ENCODE measurements around the gene OR2F1.

OR2F1 gene

DNA sequence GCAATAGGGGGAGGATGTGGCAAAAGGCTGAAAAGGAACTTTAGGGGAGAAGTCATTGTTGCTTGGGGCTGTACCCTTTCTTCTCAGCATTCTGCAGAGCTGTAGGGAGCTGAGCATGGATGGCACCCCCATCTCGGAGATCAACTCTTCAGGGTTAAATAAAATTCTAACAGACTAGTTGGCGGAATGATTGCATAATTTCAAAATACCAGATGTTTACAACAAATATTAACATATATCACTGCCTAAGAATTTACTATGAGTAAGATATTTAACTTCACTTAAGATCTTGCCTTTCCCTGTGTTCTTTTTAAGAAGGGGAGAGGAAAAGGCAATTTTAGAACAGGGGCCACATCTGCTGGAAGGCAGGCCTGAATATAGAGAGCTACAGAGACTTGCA, 509 bp upstream of the OR2F1 start:
- no peak for DNase-seq (ENCODE audit: low read depth)

DNA sequence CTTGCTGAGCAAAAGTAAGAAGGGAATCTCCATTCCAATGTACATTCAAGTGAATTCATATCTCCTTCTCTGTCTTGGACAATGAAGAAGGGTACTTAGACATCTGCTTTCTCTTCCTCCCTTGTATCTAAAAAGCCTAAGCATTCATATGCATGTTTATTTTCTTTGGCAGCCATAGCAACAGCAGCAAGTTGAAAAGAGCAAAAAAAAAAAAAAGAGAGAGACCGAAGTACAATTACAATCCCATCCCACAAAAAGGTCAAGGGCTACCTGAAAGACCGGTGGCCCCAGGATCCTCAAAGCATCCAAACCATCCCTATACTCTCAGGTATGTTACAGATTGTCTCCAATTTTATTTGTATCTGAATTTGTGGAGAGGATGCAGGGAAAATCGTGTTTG, 4.1 kb downstream of the OR2F1 start:
- no peak for DNase-seq (ENCODE audit: low read depth)

DNA sequence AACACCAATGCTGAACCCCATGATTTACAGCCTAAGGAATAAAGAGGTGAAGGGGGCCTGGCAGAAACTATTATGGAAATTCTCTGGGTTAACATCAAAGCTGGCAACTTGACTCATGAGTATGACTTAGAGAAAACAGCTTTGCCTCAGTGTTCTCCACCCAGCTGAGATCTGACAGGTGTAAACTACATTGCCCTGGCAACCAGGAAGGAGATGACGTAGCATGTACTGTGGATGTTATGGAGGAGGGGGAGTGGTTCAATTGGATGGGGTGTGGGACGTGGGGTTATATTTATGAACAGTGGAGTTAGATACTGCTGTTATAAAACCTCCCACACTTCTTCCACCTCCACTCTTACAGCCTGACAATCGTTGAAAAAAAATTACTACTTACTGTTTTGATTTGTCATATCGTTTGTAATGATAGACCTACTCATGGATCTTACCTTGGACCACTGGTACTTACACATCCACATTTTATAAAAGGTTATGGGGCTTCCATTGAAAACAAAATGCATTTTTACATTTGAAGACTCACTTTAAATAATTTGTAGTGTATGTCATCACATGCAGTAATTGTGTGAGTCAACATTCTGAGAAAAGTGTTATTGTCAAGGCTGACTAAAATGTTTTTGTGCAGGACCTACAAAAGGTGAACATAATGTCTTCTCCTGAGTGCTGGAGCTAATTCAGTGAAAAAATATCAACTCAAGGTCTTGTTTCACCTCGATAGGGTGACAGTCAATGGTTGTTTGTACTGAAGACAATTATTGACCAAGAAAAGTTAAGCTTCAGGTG, 6.4 kb downstream of the OR2F1 start:
- no peak for DNase-seq (ENCODE audit: low read depth)

DNA sequence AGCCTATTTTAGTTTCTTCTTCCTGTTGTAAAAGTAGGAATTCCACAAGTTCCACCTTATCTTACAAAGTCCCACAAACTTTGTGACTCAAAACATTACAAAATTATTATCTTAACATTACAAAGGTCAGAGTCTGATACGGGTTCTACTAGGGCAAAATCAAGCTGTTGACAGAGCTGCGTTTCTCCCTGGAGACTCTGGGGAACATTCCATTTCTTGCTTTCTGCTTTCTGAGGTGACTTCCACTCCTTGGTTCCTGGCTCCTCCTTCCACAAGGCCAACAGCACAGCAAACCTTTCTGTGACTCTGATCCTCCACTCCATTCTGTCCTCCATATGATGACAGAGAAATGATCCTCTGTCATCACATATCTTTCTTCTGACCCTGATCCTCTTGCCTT, 10.6 kb downstream of the OR2F1 start:
- no peak for DNase-seq (ENCODE audit: low read depth)

DNA sequence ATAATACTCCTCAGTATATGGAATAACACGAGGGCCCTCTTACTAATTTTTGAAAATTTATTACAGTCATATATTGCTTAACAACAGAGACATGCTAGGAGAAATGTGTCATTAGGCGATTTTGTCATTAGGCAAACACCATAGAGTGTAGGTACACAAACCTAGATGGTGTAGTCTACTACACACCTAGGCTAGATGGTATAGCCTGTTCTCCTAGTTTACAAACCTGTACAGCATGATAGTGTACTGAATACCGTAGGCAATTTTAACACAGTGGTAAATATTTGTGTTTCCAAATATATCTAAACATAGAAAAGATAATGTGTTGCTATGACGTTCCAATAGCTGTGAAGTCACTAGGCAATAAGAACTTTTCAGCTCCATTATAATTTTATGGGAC, 12.8 kb downstream of the OR2F1 start:
- DNase-seq (ENCODE audit: low read depth) = no peak

DNA sequence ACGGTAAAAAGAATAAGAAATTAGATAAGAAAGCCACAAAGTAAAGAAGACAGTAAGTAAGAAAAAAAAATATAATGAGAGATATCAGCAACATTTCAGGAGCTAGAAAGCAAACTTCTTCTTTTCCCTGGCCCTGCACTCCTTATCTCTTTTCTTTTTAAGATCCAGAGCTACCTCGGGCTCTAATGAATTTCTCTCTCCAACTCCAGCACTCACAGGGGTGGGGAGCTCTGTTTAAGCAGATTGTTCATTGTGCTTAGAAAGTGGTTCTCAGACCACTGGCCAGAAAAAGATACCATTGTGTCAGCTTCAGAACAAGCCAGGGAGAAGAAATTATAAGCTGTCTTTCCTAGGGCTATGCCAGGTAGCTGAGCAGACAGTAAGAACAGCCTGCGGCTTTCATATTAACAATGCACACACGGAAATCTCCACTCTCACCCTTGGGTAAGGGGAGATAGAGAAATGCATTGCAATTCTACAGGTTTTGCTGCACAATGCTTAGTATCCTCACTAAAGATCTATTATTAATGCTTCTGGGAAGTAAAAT, 19.3 kb downstream of the OR2F1 start:
- DNase-seq (ENCODE audit: low read depth) = no peak

DNA sequence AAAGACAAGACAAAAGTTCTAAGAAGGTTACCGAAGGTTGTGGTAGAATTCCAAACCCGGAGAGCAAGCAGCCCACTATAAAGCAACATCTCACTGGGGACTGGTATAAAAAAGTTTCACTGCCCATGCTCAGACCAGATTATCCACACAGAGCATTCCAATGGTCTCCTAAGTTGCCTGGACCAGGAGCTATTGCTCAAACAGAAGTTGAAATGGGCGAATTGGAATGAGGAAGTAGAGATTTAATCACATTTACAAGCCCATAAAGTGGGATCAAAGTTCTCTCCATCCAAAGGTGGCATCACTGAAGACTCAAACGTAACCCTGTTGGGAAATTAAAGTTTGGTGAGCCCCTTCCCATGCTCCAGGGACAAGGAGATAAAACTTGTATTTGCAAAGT, 19.8 kb downstream of the OR2F1 start:
- no peak for DNase-seq (ENCODE audit: low read depth)

DNA sequence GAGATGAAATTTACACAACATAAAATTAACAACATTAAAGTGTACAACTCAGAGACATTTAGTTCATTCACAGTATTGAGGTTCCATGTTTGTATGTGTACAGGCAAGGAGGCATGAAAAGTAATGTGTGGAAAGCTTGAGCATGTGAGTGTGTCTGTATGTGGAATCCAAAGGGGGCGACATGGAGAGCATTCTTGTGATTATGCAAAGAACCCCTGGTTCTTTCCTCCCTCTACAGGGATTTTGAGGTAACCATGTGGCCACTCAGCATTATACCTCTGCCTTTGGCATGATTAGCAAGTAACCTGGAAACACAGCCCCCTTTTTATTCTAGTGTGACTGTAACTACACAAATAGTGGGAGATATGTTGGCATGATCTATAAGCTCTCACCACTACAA, 21.0 kb downstream of the OR2F1 start:
- DNase-seq (ENCODE audit: low read depth) = no peak

DNA sequence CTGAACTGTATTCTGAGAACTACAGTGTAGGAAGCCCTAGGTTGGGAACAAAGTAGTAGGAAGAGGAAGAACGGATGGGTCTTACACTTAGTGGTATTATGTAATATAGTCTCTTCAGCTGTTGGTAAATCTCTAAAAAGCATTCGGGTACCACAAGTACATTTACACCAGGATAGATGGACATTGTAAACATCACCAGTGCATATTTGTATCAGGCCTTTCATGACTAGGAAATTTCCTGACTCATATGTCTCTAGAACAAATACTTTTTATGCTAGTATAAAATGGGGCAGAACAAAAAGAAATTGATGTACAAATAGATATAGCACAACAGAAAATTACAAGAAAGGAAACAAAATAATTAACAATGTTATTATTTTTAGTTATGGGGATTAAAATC, 23.9 kb downstream of the OR2F1 start:
- DNase-seq (ENCODE audit: low read depth) = no peak

DNA sequence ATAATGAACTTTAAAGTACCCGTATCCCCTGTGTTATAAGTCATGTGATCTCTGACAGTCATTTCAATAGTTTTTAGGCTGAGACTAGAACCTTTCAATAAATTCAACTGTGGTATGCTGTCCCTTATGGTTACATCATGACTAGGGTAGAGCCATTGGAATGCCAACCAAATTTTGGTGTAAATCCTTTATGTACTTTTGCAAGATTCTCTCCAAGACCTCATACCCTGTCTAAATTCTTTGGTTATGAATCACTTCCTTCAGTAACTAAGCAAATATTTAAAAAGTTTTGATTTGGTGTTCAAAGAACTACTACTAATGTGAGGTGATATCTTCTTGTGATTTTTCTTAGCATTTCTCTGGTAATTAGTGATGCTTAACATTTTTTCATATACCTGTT, 24.7 kb downstream of the OR2F1 start:
- no peak for DNase-seq (ENCODE audit: low read depth)

DNA sequence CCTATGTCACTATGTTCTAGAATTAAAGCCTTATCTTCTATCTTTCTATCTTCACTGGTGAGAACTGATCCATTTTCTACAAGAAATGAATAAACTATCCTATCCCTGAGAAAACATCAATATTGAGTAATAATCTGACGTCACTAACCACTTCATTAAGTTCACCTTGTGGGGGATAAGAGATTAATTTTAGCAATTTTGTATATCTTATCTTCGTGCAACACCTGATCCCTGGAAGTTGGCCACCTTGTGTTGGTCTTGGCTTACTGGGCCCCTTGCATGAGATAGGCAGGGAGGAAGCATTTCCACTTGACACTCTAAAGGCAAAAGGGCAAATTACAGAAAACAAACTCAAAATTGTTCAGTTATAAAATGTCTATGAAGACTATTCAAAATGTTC, 25.4 kb downstream of the OR2F1 start:
- no peak for DNase-seq (ENCODE audit: low read depth)

DNA sequence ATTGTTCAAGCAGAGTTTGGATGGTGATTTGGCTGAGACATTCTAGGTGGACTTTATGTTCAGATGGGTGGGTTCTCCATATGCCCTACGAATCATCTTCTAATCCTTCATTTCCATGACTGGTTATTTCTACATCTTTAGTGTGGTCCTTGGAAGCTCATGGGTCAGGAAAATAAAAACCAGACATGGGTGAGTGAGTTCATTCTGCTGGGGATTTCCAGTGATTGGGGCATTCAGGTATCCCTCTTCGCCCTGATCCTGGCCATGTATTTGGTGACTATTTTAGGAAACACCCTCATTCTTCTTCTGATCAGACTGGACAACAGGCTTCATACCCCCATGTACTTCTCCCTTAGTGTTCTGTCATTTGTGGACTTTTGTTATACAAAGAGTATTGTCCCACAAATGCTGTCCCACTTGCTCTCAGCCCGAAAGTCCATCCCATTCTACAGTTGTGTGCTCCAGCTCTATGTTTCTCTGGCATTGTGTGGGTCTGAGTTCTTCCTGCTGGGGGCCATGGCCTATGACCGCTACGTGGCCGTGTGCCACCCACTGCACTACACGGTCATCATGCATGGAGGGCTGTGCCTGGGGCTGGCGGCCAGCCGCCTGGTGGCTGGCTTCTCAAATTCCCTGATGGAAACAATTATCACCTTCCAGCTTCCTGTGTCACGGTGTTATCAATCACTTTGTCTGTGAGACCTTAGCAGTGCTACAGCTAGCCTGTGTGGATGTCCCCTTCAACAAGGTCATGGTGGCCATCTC, 26.3 kb downstream of the OR2F1 start:
- DNase-seq (ENCODE audit: low read depth) = no peak

DNA sequence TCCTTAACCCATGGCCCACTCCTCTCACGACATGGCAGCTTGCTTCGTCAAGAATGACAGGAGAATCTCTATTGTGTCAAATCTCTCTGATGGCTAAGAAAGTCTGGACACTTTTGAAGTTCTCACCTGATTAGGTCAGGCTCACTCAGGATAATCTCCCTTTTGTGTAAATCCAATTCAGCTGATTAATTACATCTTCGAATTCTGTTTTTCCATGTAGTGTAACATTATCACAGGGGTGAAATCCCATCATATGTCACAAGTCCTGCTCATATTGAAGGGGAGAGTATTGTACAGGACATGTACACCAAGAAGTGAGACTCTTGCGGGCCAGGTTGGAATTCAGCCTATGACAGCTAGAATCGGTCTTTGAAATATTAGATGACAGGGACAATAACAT, 29.3 kb downstream of the OR2F1 start:
- DNase-seq (ENCODE audit: low read depth) = no peak

DNA sequence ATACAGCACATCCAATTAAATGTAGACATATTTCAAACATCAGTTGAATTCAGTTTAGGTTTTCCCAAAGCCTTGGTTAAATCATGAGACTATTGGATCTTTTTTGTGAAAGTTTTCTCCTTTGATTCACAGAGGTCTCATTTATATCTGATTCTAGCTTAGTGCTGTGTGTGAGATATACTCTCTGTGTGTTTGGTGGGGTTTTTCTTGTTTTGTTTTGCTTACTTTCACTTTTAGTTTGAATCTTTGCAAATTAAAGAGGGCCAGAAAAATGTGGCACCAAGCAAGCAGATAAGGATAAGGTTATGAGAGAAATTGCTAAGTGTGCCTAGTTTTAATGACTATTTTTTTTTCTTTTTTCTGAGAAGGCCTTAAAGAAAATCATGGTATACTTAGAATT, 32.9 kb downstream of the OR2F1 start:
- DNase-seq (ENCODE audit: low read depth) = no peak

DNA sequence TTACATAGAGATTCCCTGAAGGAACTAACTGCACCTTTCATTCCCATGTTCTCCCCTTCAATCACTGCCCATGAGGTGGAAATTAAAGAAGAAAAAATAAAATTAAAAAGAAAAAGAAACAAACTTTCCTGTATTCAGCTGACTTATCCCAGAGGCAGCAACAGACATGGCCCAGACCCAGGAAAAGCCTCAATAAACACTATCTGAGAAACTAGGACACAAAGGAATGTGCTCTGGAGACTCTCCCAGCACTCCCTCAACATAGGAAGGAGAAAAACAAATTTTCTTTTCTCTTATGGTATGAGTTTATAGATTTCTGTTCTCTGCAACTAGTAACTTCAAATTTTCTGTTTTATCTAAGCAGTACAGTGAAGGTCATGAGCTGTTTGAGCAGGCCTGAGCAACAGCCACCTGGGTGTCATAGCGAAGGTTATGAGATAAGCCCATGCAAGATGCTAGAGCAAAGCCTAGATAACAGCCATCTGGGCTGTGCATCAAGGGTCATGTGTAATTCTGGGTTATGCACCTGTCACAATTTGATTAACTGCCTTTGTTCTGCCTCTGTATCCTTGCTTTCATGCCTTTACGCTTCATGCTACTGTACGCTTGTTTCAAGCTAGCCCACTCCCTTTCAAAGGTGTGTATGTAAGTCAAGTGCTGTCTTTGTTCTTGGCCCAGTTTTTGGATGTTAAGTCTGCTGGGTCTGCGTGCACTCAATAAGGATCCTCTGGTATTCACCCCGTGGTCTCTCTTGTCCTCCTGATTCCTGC, 34.5 kb downstream of the OR2F1 start:
- no peak for DNase-seq (ENCODE audit: low read depth)

DNA sequence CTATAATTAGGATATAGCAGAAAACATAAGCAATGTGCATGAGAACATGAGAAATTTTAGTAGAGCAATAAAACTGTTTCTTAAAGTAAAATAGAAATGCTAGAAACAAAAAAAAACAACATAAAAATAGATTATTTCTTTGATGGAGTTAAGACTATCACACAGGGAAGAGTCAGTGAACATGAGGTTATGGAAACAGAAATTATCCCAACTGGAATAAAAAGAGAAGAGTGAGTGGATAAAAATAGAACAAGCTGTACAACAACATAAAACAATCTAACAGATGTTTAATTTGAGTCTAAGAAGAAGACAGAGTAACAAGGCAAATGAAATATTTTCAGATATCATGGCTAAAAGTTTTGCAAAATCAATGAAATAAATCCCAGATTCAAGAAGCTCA, 38.0 kb downstream of the OR2F1 start:
- no peak for DNase-seq (ENCODE audit: low read depth)

DNA sequence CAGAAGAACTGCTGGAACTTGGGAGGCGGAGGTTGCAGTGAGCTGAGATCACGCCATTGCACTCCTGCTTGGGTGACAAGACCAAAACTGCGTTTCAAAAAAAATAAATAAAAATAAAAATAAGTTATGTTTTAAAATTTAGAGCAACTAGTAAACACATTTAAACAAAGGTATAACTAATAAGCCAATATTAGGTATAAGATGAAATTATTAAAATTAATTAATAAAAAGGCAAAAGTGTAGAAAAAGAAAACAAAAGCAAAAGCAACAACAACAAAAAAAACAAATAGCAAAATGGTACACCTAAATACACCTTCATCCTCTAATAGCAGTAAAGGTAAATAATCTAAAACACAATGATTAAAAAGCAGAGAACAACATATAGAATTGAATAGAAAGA, 39.3 kb downstream of the OR2F1 start:
- DNase-seq (ENCODE audit: low read depth) = no peak

DNA sequence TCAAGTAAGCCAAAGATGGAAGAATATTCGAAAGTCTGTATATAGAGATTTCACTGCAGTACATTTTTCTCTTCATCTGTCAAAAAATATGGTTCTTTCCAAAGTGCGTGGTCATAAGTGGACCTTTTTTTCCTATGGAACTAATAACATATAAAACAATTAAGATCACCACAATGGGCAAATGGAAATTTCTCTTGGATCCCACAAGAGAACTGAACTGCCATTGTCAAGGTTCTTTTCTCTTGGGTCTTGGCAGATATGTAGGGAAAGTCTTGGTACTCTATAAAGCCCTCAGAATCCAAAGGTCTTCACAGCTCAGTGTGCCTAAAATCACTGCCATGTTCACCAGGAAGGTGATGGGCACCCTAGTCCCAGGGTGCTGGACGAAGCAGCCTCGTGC, 45.4 kb downstream of the OR2F1 start, which contains the start of gene OR6B1:
Gene OR6B1, plus strand, starts transcription at position 301 of the 400 bp plus-strand sequence. CDS start 3,677 bp downstream, outside the sequence.
- no peak for DNase-seq (ENCODE audit: low read depth)

DNA sequence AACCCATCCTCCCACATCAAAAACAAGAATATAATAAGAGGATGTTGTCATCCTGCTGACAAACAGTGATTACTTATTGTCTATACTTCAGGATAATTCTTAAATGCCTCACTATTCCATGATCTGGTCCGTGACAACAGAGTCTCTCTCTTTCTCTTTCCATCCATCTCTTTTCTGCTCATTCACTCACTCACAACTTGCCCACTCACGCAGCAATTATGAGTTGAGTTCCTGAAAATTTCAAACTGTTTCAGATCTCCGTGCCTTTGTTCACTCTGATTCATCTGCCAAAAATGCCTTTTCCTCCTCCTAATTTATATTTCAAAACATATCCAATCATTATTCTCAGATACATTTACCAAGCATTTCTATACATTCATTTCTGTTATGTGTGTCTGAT, 46.9 kb downstream of the OR2F1 start:
- DNase-seq (ENCODE audit: low read depth) = no peak

DNA sequence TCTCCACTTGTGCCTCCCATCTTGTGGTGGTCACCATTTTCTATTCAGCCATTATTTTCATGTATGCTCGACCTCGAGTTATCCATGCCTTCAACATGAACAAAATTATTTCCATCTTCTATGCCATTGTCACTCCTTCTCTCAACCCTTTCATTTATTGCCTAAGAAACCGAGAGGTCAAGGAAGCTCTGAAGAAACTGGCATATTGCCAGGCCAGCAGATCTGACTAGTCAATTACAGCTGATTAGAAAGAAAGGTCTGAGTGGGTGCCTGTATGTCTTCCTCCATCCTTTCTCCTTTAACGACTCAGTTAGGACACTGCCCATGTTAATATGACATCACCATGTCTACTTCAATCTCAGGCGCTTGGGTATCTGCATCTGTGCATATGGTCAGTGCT, 50.1 kb downstream of the OR2F1 start:
- no peak for DNase-seq (ENCODE audit: low read depth)

DNA sequence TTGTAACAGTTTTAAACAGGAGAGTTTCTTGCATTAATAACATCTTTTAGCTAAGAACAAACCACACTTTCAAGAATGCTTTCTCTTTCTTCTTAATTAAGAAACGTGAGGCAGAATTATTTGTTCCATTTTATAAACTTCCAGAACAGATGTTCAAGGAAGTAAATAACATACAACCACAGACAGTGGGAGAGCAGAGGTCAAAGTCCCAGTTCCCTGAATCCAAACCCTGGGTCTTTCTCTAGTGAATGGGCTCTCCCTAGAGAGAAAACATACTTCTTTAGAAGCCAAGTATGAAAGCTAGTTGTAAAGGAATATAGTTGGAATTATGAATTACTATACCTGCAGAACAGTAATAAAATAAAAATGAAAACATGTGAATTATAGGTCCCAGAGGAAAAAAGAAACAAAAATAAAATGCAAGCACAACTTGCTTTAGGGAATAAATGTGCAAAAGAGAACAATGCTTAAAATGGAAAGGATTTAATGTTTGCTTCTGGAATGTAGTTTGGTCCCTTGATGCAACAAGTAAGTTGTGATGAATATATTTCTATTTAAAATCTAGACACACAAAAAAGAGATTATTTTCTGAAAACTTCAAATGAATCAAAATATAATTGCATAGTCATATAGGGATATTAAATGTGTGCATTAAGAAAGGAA, 51.5 kb downstream of the OR2F1 start:
- no peak for DNase-seq (ENCODE audit: low read depth)

DNA sequence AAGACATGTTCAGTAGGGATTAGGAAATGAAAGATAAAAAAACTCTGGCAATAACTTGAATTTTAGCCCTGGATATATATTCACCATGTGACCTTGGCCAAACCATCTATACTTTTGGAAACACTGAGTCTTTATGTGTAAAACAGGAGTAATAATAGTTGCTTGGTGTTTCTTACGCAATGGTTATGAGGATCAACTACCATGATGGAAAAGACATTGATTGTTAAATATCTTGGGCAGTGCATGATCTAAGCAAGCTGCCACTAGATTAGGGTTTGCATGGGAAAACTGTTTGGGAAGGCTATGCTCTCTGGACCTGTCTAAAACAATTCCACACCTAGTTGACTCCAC, 52.0 kb downstream of the OR2F1 start:
- DNase-seq (ENCODE audit: low read depth) = no peak
